ENCODE results near the gene TRIP12. TPM values are rescaled to one million over a fixed set of nuclear protein-coding genes. Genes with fewer than 3 reads are reported as not detected.
A peak's percentile ranks its signal among the peaks of the same experiment; 100 is the strongest.

Gene TRIP12
- total and polyA plus RNA-seq, 2 experiments from 2014 or later = 21.5 to 133 TPM

GRCh38 chr2:229836847-229837246 lies 85.0 kb downstream of the TRIP12 start:
- ATAC-seq (no peak), DNase-seq (ENCODE audit: low spot score) (no peak)
- peaks cover 20% of the 10 kb centered on the region for H3K36me3 Mint-ChIP-seq (ENCODE audit: low read depth)
- H3K9me3 Mint-ChIP-seq = no peaks in the 10 kb centered on the region
- no peaks in the 10 kb centered on the region for H4K20me1 ChIP-seq (replicated peaks; ENCODE audit: insufficient read depth)
- no peak overlapping the region for H2AFZ ChIP-seq
- no peaks in the 10 kb centered on the region for H3K4me1 ChIP-seq (ENCODE audit: insufficient read depth)
- peaks cover 16% of the 10 kb centered on the region; the same call in 1 of the 2 replicates for H3K79me2 ChIP-seq (replicated peaks; ENCODE audit: insufficient read depth)
- H3K27ac ChIP-seq (ENCODE audit: low read depth) = peak overlapping the region; percentile 81
- H3K9me2 ChIP-seq (ENCODE audit: insufficient read depth) = no peaks in the 10 kb centered on the region
- no peak overlapping the region for H3K27ac Mint-ChIP-seq
- H3K27me3 ChIP-seq (ENCODE audit: insufficient read depth) = no peaks in the 10 kb centered on the region
- H3K4me3 Mint-ChIP-seq = no peak overlapping the region
- peaks cover 5% of the 10 kb centered on the region; the same call in 1 of the 2 replicates for H3K36me3 ChIP-seq (ENCODE audit: insufficient read depth)
- H3K27me3 Mint-ChIP-seq (ENCODE audit: insufficient read depth, low read depth, poor library complexity) = no peaks in the 10 kb centered on the region
- TF ChIP-seq POLR2AphosphoS5 (IDR thresholded peaks at IDR 0.05; ENCODE audit: low read depth) = no peak
- no peak for TF ChIP-seq CREB1 (CRISPR knock-in tag; IDR thresholded peaks at IDR 0.05; ENCODE audit: low read depth)
- no peak for TF ChIP-seq ZNF462 (CRISPR knock-in tag; IDR thresholded peaks at IDR 0.05)
- TF ChIP-seq STAT1 (IDR thresholded peaks at IDR 0.05; ENCODE audit: unreplicated experiment) = no peak
- TF ChIP-seq ZNF331 (CRISPR knock-in tag; IDR thresholded peaks at IDR 0.05; ENCODE audit: low read depth) = no peak
- no peak for TF ChIP-seq CTCF (conservative IDR thresholded peaks at IDR 0.05; ENCODE audit: low read depth in 2 of 2)
- TF ChIP-seq ETS1 (IDR thresholded peaks at IDR 0.05) = no peak
- TF ChIP-seq REST (IDR thresholded peaks at IDR 0.05; ENCODE audit: unreplicated experiment) = no peak
- TF ChIP-seq EZH2phosphoT487 (IDR thresholded peaks at IDR 0.05; ENCODE audit: unreplicated experiment) = no peak
- no peak for TF ChIP-seq JUNB (IDR thresholded peaks at IDR 0.05; ENCODE audit: unreplicated experiment)
- no peak for TF ChIP-seq EZH2 (IDR thresholded peaks at IDR 0.05; ENCODE audit: low read depth, unreplicated experiment)
- H3K4me2 ChIP-seq = no peak overlapping the region
- H3K4me1 Mint-ChIP-seq = no peaks in the 10 kb centered on the region
- no peaks in the 10 kb centered on the region for H3F3A ChIP-seq (replicated peaks; ENCODE audit: low read depth)
- H3K4me3 ChIP-seq = no peak overlapping the region

Data from GM23338 (cell line).